Fibroblast of lung (primary cell): ENCODE data around the gene PHTF1.

ENCODE experiments used
- CTCF ChIP-seq, 2 donors: IDR thresholded peaks in 1 of 2; conservative IDR thresholded peaks in 1 of 2; 1 replicate in 1 of 2; 2 replicates in 1 of 2; pipeline ENCODE4 v1.5.1; 2011 to 2012; ENCODE audit warnings: low read length in 2 of 2, control low read depth in 1 of 2, inconsistent platforms in 1 of 2, low read depth in 1 of 2, mild to moderate bottlenecking in 1 of 2
- EZH2 ChIP-seq: IDR thresholded peaks from 2 replicates; pipeline ENCODE4 v1.5.1; 2012; ENCODE audit warnings: low read length, control low read depth, mild to moderate bottlenecking; ENCODE audit errors: missing control alignments

DNA sequence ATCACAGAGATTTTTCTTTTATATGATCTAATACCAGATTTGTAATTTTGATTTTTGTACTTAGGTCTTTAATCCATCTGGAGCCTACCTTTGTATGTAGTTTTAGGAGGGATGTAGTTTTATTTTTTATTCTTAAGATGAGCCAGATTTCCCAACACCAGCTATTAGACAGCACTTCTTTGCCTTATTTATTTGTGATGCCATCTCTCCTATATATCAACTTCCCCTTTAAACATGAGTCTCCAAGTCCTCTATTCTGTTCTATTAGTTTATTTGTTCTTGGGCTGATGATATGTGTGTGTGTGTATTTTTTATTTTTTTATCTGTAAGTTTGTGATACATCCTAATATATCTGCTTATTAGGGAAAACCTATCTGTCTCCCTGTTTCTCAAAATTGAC, 94.2 kb downstream of the PHTF1 start:
- TF ChIP-seq CTCF (conservative IDR thresholded peaks at IDR 0.05 in 1 of 2, IDR thresholded peaks at IDR 0.05 in 1 of 2; ENCODE audit: low read depth in 1 of 2, low read length in 2 of 2) (no peak), EZH2 (no peak)
